Esophagus (tissue), 2 donors: ENCODE data around the gene COL18A1. TPM values are rescaled to one million over a fixed set of nuclear protein-coding genes. Genes with fewer than 3 reads are reported as not detected.
"Not testable (repeated sequence)": the region's sequence is repeated elsewhere in the genome, so short reads cannot be mapped to it uniquely, and the experiment has no call there.

Experiments used
- H3K27ac ChIP-seq, 2 donors: one replicate each; pipeline ENCODE4 v1.5.1; 2013; ENCODE audit warnings: low read depth in 2 of 2, mild to moderate bottlenecking in 2 of 2, inconsistent platforms in 1 of 2, low read length in 1 of 2, moderate library complexity in 1 of 2
- H3K27me3 ChIP-seq, 2 donors: one replicate each; pipeline ENCODE4 v1.6.1; 2013; ENCODE audit warnings: low read length in 2 of 2, control low read depth in 1 of 2, mild to moderate bottlenecking in 1 of 2; ENCODE audit not compliant: insufficient read depth in 2 of 2, control insufficient read depth in 1 of 2
- H3K36me3 ChIP-seq, 2 donors: one replicate each; pipeline ENCODE4 v1.6.1; 2013; ENCODE audit warnings: low read length in 1 of 2; ENCODE audit not compliant: control insufficient read depth in 2 of 2, insufficient read depth in 2 of 2
- H3K4me1 ChIP-seq, 2 donors: one replicate each; pipeline ENCODE4 v1.6.1; 2013; ENCODE audit warnings: low read length in 1 of 2; ENCODE audit not compliant: control insufficient read depth in 2 of 2, insufficient read depth in 2 of 2
- H3K4me3 ChIP-seq, 2 donors: one replicate each; pipeline ENCODE4 v1.5.1; 2013; ENCODE audit warnings: low read length in 2 of 2, mild to moderate bottlenecking in 2 of 2, low read depth in 1 of 2, moderate library complexity in 1 of 2
- H3K9me3 ChIP-seq, 2 donors: one replicate each; pipeline ENCODE4 v1.6.1; 2013; ENCODE audit warnings: mild to moderate bottlenecking in 2 of 2, low read depth in 1 of 2, low read length in 1 of 2, moderate library complexity in 1 of 2; ENCODE audit not compliant: control insufficient read depth in 2 of 2, insufficient read depth in 1 of 2
- WGBS, 2 donors: extraction: QIAGEN DNeasy Blood & Tissue Kit; methylation state at CpG; one replicate each; pipeline ENCODE4 v1.1.7; 2013; 5-methylcytosine and 5-hydroxymethylcytosine counted together
- polyA plus RNA-seq, 2 donors: library from polyadenylated mRNA; stranded (reverse); fragments of 200-250 nt; gene quantifications; one replicate each; pipeline ENCODE4 v1.2.3, GENCODE V29; 2013
- donor health status: healthy with polysubstance abuse.
- donor health status: Bipolar disorder and iron deficiency.

COL18A1 gene
- polyA plus RNA-seq, 2 donors = 29.7 to 29.9 TPM

DNA sequence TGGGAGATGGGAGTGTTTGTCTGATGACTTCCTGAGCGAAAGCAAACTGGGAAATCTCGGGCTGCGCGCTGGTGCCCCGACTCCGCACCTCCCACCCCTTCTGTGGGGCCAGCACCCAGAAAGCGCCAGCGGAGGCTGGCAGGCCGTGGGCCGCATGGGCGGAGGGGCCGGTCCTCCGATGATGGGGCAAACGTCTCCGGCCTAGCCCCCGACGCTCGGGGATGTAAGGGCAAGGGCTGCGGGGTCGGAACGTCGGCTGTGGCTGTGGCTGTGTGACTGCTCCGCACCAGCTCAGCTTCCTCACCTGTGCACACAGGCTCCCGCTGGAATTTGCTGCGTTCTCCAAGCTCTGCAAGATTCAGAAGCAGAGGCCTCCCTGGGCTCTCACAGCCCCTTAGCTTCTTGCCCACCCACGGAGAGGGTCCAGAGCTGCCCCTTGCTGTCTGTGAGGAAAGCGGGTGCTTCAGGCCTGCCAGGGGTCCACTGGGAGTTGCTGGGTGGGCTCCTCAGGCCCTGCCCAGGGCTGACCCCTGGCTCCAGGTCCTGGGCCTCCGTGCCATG is 35.0 kb downstream of the COL18A1 start:
- 82 to 91% methylated on average over 28 of the region's 28 CpGs for WGBS, 2 donors
- Histone ChIP-seq H3K4me3 (no peak overlapping the region), H3K9me3 (peaks cover 0 to 3% of the 10 kb centered on the region in 2 donors), H3K36me3 (no peaks in the 10 kb centered on the region), H3K27ac (no peak overlapping the region), H3K4me1 (peaks cover 2 to 7% of the 10 kb centered on the region in 2 donors), H3K27me3 (no peaks in the 10 kb centered on the region)

DNA sequence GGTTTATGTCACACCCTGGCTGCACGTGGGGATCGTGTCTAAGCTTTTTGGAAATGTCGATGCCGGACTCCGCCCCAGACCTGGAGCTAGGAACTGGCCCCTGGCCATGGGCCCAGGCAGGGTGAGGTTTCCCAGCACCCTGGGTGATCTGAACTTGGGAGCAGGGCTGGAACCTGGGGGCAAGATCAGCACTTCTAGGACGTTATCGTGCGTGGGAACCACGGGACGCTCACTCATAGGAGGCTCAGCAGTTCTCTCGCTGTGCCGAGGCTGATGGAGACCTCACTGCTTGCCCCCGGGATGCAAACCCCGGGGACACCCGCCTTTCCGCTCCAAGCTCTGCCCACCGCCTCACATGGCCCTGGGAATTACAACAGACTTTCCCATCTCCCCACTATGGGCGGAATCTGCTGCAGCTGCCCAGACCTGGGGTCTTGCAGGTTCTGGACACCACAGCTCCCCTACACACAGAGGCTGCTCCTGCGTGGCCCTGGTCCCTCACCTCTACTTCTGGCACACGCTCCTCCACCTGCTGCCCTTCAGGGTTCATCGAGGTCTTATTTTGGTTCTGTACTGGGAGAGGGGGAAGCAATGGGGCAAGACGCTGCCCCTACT is 35.9 kb downstream of the COL18A1 start:
- no peaks in the 10 kb centered on the region for H3K36me3 ChIP-seq
- H3K27me3 ChIP-seq = no peaks in the 10 kb centered on the region
- no peak overlapping the region for H3K27ac ChIP-seq
- peaks cover 2 to 7% of the 10 kb centered on the region in 2 donors for H3K4me1 ChIP-seq
- peaks cover 0 to 3% of the 10 kb centered on the region in 2 donors for H3K9me3 ChIP-seq
- WGBS, 2 donors = 75 to 79% methylated on average over 22 of the region's 22 CpGs
- H3K4me3 ChIP-seq = no peak overlapping the region

DNA sequence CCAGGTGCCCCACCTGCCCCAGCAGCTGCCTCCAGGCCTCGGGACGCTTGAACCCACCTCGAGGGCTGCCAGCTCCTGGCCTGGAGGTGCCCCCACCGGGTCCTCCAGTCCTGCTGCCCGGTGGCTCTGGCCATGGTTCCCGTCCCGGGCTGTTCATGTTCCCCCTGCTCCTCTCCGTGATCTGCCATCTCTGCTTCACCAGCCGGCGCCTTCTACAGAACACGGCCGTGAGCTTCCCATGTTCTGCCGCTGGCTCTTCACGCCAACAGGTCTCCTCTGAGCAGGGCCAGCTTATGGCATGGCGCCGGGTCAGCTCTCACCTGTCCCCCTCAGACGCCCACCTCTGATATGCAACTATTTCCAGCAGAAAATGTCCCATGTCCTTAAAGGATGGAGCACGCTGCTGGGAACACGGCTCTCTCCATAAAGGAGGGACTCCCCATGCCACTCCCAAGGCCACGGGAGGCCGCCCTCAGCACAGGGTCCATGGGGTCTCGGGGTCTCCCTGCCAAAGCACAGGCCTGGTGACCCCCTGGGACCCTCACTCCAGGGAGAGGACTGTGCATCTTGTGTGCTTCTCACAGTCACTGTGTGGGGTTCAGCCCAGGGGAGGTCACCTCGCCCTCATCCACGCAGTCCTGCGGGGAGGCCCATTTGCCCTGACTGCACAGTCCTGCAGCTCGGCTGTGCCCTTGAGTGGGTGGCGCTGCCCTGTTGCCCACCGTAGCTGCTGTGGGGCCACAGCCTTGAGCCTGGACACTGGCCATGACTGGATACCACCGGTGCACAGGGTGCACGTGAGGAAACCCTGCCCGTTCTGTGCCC is 36.7 kb downstream of the COL18A1 start:
- Histone ChIP-seq H3K9me3 (peaks cover 0 to 6% of the 10 kb centered on the region in 2 donors), H3K4me1 (peaks cover 2 to 5% of the 10 kb centered on the region in 2 donors), H3K27ac (no peak overlapping the region), H3K36me3 (no peaks in the 10 kb centered on the region), H3K4me3 (no peak overlapping the region), H3K27me3 (no peaks in the 10 kb centered on the region)
- WGBS, 2 donors = 91 to 92% methylated on average over 31 of the region's 31 CpGs

DNA sequence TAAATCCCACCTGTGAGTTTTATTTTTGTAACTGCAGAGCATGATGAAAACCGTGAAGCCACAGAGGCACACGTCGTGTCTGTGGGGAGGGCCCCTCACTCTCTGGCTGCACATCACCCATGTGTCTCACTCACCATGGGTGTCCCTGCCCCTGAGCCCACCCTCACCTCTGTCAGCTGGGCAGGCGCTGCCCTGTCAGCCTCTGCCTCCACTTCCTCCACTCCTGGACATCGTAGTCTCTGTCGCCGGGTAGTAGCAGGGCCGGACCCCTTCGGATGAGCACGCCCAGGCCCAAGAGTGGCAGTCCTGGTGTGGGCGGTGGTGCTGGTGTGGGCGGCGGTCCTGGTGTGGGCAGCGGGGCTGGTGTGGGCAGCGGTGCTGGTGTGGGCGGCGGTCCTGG is 37.3 kb downstream of the COL18A1 start:
- whole genome bisulfite sequencing, 2 donors = 95 to 96% methylated on average over 15 to 17 of the region's 17 CpGs
- no peak overlapping the region for H3K4me3 ChIP-seq
- no peaks in the 10 kb centered on the region for H3K27me3 ChIP-seq
- H3K4me1 ChIP-seq = peaks cover 2 to 5% of the 10 kb centered on the region in 2 donors
- no peaks in the 10 kb centered on the region for H3K36me3 ChIP-seq
- H3K27ac ChIP-seq = no peak overlapping the region
- H3K9me3 ChIP-seq = peaks cover 0 to 7% of the 10 kb centered on the region in 2 donors

DNA sequence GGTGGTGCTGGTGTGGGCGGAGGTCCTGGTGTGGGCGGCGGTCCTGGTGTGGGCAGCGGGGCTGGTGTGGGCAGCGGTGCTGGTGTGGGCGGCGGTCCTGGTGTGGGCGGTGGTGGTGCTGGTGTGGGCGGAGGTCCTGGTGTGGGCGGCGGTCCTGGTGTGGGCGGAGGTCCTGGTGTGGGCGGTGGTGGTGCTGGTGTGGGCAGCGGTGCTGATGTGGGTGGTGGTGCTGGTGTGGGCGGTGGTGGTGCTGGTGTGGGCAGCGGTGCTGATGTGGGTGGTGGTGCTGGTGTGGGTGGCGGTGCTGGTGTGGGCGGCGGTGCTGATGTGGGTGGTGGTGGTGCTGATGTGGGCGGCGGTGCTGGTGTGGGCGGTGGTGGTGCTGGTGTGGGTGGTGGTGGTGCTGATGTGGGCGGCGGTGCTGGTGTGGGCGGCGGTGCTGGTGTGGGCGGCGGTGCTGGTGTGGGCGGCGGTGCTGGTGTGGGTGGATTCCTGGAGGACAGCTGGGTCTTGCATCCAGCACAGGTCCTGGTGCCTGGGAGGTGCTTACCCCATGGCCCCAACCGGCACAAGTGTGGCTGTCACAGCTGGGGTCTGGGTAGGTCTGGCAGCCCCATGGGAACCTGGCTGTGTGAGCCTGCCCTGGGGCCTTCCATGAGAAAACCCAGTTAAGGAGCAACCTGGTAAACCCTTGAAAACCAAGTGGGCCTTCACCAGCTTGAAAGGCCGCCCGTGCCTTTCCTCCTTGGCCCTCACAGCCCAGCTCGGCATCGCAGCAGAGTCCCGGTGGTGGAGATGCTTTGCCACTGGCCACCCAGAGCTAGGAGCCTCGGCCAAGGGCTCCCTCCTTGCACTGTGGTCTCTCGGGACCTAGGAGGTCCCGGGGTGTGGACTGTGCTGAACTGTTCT is 38.0 kb downstream of the COL18A1 start:
- H3K9me3 ChIP-seq, H3K27ac ChIP-seq, H3K27me3 ChIP-seq, H3K4me3 ChIP-seq, H3K4me1 ChIP-seq, H3K36me3 ChIP-seq: not testable (repeated sequence)
- WGBS, 2 donors = 89 to 94% methylated on average over 28 to 39 of the region's 39 CpGs

DNA sequence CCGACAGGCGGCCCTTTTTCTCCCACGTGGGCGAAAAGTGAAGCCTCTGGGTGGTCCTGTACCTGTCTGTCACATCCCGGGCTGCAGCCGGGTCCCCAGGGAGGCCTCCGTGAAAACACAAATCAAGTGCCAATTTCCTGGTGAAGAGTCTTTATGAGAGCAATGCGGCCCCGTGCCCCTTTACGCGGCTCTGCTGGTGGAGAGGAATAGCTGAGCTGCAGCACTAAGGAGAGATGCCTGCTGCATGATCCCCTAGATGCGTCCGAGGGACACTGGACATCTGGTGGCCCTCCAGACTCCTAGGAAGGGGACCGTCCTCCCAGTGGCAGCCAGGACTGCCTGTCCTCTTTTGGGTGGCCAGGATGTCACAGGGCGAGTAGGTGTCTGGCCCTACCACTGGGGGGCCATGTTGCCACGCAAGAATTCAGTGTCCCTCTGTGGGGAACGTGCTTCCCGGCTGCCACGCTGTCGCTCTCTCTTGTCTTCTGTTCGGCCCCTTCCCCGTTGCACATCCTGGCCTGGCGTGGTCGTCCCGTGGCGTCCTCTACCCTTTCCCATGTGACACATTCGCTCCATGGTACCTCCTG is 38.7 kb downstream of the COL18A1 start:
- WGBS, 2 donors = 89% methylated on average over 27 of the region's 27 CpGs
- no peaks in the 10 kb centered on the region for H3K36me3 ChIP-seq
- H3K4me3 ChIP-seq = no peak overlapping the region
- no peaks in the 10 kb centered on the region for H3K27me3 ChIP-seq
- no peak overlapping the region for H3K27ac ChIP-seq
- H3K9me3 ChIP-seq = peaks cover 0 to 5% of the 10 kb centered on the region in 2 donors
- H3K4me1 ChIP-seq = peaks cover 2 to 11% of the 10 kb centered on the region in 2 donors

DNA sequence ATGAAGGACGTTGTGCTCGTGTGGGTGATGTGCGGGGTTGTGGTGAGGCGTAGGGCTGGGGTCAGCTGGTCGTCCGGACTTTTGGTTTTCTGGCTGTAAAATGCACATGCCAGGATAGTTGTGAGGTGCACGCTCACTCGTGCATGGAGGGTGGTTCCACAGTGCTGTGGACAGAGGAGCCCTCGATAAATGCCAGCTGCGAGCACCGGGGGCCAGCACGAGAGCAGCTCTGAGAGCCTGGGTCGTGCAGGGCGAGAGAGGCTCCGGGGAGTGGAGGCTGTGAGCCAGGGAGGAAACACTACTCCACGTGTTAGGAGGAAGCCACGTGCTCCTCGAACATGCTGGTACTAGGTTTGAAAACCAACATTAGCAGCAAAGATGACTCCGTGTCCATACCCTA is 39.4 kb downstream of the COL18A1 start:
- H3K27me3 ChIP-seq = no peaks in the 10 kb centered on the region
- no peak overlapping the region for H3K4me3 ChIP-seq
- H3K9me3 ChIP-seq = peaks cover 0 to 5% of the 10 kb centered on the region in 2 donors
- peaks cover 2 to 10% of the 10 kb centered on the region in 2 donors for H3K4me1 ChIP-seq
- H3K36me3 ChIP-seq = no peaks in the 10 kb centered on the region
- WGBS, 2 donors = 77 to 79% methylated on average over 19 of the region's 19 CpGs
- no peak overlapping the region for H3K27ac ChIP-seq

DNA sequence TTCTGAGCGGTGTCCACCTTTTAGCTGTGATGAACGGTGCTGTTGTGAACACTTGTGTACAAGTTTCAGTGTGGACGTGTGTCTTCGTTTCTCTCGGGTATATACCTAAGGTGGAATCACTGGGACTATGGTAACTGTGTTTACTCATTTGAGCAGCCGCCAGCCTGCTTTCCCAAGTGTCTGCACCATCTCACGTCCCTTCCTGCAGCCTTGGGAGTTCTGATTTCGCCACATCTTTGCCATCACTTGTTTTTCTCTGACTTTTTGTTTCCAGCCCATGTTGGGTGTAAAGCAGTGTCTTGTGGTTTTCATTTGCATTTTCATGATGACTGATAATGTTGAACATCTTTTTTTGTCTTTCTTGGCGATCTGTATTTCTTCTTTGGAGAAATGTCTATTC is 40.4 kb downstream of the COL18A1 start:
- H3K36me3 ChIP-seq = no peaks in the 10 kb centered on the region
- no peak overlapping the region for H3K27ac ChIP-seq
- peaks cover 0 to 5% of the 10 kb centered on the region in 2 donors for H3K9me3 ChIP-seq
- 81 to 85% methylated on average over 9 of the region's 9 CpGs for WGBS, 2 donors
- no peak overlapping the region for H3K4me3 ChIP-seq
- peaks cover 0 to 10% of the 10 kb centered on the region in 2 donors for H3K4me1 ChIP-seq
- no peaks in the 10 kb centered on the region for H3K27me3 ChIP-seq

DNA sequence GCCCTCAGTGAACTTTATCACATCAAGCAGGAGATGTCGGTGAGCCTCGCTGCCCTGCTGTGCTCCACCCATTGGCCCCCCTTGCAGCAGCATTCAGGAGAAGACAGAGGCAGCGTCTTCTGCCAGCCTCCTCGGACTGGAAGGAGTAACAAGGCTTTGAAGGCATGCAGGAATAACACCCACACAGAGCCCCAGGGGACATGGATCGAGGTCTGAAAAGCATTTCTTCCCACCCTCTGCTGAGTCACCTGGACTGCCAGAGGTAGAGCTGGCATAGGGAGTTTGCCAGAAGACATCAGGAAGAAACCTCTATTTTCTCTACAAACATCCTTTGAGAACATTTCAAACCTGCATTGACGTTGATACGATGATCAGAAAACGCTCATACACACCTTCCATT is 42.9 kb downstream of the COL18A1 start:
- H3K4me1 ChIP-seq = peaks cover 0 to 10% of the 10 kb centered on the region in 2 donors
- no peaks in the 10 kb centered on the region for H3K36me3 ChIP-seq
- 51 to 65% methylated on average over 8 of the region's 8 CpGs for WGBS, 2 donors

More for the DNA sequence above, 42.9 kb downstream of the COL18A1 start:
- H3K27ac ChIP-seq = no peak overlapping the region
- peaks cover 0 to 5% of the 10 kb centered on the region in 2 donors for H3K9me3 ChIP-seq
- H3K4me3 ChIP-seq = no peak overlapping the region
- H3K27me3 ChIP-seq = no peaks in the 10 kb centered on the region
